DND-41 (cell line): ENCODE data around the gene UBFD1.

Experiments
- EZH2 ChIP-seq: IDR thresholded peaks from 3 replicates; pipeline ENCODE4 v1.6.1; 2012; ENCODE audit warnings: borderline replicate concordance, low read depth, mild to moderate bottlenecking, moderate library complexity, low read length, inconsistent platforms; ENCODE audit not compliant: severe bottlenecking
- TF ChIP-seq, protein P1 (sequence below): IDR thresholded peaks from 2 replicates; pipeline ENCODE4 v1.5.1; 2012; ENCODE audit warnings: borderline replicate concordance, low read length, moderate library complexity, mild to moderate bottlenecking; ENCODE audit not compliant: poor library complexity, severe bottlenecking; ENCODE audit errors: extremely low read depth

DNA sequence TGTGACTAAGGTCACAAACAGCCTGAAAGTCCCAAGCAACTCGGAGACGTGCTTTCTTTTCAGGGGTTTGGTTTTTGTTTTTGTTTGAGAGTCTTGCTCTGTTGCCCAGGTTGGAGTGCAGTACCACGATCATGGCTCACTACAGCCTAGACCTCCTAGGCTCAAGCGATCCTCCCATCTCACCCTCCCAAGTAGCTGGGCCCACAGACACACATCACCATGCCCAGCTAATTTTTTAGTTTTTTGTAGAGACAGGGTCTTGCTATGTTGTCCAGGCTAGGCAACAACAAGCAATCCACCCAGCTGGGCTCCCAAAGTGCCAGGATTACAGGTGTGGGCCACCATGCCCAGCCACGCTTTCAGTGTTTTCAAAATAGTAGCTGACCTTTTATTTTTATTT lies 27.5 kb upstream of the UBFD1 start:
- TF ChIP-seq, protein P1, sequence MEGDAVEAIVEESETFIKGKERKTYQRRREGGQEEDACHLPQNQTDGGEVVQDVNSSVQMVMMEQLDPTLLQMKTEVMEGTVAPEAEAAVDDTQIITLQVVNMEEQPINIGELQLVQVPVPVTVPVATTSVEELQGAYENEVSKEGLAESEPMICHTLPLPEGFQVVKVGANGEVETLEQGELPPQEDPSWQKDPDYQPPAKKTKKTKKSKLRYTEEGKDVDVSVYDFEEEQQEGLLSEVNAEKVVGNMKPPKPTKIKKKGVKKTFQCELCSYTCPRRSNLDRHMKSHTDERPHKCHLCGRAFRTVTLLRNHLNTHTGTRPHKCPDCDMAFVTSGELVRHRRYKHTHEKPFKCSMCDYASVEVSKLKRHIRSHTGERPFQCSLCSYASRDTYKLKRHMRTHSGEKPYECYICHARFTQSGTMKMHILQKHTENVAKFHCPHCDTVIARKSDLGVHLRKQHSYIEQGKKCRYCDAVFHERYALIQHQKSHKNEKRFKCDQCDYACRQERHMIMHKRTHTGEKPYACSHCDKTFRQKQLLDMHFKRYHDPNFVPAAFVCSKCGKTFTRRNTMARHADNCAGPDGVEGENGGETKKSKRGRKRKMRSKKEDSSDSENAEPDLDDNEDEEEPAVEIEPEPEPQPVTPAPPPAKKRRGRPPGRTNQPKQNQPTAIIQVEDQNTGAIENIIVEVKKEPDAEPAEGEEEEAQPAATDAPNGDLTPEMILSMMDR: no peak
- TF ChIP-seq EZH2: no peak
